GM19193 (cell line): ENCODE data around the gene ITPK1.
A peak's percentile ranks its signal among the peaks of the same experiment; 100 is the strongest.

Experiments used
- POLR2A ChIP-seq: IDR thresholded peaks from 4 replicates; pipeline ENCODE4 v1.6.1; 2011; ENCODE audit not compliant: insufficient read depth, insufficient read length; ENCODE audit errors: extremely low read depth

ITPK1 gene

DNA sequence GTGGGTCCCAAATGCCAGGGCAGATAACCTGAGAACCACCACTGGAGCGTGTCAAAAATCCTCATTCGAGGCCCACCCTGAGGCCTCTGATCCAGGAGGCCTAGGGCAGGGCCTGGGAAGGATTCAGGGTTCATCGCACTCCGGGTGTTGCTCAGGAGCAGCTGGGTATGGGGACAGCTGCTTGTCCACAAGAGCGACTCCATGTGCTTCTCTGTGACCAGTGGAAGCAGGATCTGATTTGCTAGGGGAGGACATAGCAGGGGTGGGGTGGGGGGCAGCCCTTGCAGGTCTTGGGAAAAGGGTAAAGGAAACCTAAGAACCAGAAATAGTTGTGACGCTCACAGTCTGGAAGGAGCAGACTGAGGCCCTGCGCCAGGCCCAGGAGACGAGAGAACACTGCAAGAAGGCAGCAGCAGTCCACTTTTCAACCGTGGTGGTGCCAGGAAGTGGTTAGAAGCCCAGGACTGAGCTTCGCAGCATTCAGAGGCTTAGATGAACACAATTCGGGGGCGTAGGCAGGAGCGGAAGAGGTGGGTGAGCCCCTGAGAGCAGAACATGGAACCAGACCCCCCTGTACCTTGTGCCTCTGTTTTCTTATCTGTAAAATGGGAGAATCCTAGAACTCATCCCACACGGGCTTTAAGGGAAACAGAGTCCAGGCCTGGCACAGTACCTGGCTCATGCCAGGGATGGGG, 33.7 kb downstream of the ITPK1 start:
- no peak for TF ChIP-seq POLR2A

- no peak for TF ChIP-seq POLR2A
Measured at GRCh38 chr14:93079865-93080403, 35.8 kb downstream of the ITPK1 start.

- no peak for TF ChIP-seq POLR2A
Measured at GRCh38 chr14:93079321-93079720, 36.4 kb downstream of the ITPK1 start.

- no peak for TF ChIP-seq POLR2A
Measured at GRCh38 chr14:93078870-93079269, 36.9 kb downstream of the ITPK1 start.

DNA sequence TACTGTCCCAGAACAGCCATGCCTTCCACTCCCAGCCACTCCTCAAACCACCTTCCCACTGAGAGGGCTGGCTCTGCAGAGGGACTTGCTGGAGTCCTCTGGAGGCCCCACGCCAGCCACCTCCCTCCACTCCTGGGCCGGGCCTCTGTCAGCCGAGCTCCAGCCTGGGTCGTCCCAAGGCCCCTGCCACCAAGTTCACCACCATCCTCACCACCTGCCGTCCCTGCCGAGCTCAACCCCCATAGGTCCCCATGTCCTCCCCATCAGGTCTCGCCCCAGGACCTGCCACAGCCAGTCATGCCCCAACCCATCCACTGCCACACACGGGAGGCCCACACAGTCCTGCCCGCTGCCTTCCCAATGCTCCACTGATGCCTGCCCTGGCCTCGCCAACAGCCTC, 39.0 kb downstream of the ITPK1 start:
- no peak for TF ChIP-seq POLR2A

- TF ChIP-seq POLR2A, result no peak
Measured at GRCh38 chr14:93075891-93076290, 39.8 kb downstream of the ITPK1 start.

DNA sequence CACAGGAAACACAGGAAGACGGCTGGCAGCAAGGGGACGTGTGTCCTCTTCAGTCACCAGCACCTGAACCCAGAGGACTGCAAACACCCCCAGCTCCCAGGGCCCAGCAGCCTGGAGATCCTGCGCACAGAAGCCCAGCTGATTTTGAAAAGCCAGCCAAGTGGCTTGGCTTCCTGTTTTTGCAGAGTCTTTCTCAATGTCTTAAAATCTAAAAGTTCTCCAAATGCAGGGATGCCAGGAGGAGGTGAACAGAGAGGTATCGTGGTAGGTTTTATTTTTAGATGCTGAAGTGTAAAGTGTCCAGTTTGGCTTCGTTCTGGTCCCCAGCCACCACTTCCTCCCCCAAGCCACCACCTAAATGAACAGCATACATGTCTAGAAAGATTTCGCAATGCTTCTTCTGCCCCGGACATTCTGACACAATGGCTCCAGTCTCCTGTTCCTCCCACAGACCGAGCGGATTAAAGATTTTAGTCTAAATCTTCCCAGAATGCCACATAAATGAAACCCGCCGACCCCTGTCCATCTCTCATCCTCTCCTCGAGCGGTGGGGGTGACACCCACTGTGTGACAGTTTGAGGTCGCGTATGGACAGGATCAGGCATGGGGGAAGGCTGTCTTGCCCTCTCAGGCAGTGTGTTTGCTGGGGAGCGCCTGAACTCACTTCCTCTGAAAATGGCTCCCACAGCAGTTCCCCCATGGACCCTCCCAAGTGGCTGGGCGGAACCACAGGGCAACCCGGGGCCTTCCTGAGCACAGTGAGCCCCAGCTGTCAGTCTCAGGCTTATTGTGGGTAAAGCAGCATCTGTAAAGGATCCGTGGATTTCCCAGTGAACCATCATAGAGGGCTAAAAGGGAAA, 41.6 kb downstream of the ITPK1 start:
- peak; percentile 50 for TF ChIP-seq POLR2A

- TF ChIP-seq POLR2A, result no peak
Measured at GRCh38 chr14:93073358-93073707, 42.4 kb downstream of the ITPK1 start.

DNA sequence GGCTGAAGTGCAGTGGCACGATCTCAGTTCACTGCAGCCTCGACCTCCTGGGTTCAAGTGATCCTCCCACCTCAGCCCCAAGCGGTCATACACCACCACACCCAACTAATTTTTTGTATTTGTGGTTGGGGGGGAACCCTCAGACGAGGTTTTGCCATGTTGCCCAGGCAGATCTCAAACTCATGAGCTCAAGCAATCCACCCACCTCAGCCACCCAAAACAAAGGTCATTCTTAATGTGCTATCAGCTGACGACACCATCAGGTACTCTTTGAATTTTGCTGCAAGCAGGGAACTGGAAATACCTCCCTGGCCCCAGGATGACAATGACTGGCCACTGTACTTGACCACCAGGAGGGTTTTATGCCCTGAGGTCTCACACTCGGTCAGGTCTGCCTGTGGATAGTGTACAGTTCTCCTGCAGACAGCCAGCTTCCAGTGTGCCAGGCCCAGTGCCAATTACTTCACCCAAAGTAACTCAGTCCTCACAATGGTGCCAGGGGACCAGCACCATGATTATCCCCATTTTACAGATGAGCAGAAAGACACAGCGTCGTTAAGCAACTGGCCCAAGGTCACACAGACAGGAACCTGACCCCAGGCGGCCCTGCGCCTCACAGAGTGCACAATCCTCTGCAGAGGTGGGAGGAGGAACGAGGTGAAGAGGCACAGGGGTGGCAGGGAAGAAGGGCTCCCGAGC, 42.9 kb downstream of the ITPK1 start:
- no peak for TF ChIP-seq POLR2A

GRCh38 chr14:93068711-93069110, 47.0 kb downstream of the ITPK1 start:
- TF ChIP-seq POLR2A, result no peak

GRCh38 chr14:93067088-93067487, 48.6 kb downstream of the ITPK1 start:
- no peak for TF ChIP-seq POLR2A

GRCh38 chr14:93065272-93065730, 50.4 kb downstream of the ITPK1 start:
- TF ChIP-seq POLR2A, result no peak

GRCh38 chr14:93064411-93065271, 51.1 kb downstream of the ITPK1 start:
- TF ChIP-seq POLR2A, result no peak

- no peak for TF ChIP-seq POLR2A
Measured at GRCh38 chr14:93063393-93063792, 52.3 kb downstream of the ITPK1 start.
